Activated gamma-delta T cell treated with anti-CD3 and anti-CD28 coated beads, Interleukin-2, amount 50 U/mL, for 16 hours (primary cell): Measurements from ENCODE around the gene FIZ1.

ENCODE experiments used
- DNase-seq: peaks from one replicate; pipeline ENCODE4 v3.0.0-alpha.2; 2020; ENCODE audit warnings: low read depth

Gene FIZ1, protein sequence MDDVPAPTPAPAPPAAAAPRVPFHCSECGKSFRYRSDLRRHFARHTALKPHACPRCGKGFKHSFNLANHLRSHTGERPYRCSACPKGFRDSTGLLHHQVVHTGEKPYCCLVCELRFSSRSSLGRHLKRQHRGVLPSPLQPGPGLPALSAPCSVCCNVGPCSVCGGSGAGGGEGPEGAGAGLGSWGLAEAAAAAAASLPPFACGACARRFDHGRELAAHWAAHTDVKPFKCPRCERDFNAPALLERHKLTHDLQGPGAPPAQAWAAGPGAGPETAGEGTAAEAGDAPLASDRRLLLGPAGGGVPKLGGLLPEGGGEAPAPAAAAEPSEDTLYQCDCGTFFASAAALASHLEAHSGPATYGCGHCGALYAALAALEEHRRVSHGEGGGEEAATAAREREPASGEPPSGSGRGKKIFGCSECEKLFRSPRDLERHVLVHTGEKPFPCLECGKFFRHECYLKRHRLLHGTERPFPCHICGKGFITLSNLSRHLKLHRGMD

DNA sequence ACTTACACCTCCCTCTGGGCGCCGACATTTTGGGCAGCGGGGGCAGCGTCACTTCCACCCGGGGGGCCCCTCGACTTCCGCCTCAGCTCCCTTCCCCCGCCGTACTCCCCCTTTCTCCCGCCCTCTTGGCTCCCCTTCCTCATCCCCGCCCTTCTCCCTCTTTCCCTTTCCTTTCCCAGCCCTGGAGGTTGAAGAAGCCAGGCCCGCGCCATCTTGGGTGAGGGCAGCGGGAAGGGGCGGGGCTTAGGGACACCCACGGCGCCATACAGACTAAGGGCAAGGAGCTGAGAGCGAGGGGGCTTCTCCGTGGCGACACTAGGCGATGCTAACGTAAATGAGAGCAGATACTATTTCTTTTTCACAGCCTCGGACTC is at the start of gene FIZ1:
Gene FIZ1 (minus strand): TSS at position 50 of the 374 bp plus-strand sequence. CDS start 1,652 bp downstream, outside the sequence.
- peak; percentile 91 for DNase-seq

DNA sequence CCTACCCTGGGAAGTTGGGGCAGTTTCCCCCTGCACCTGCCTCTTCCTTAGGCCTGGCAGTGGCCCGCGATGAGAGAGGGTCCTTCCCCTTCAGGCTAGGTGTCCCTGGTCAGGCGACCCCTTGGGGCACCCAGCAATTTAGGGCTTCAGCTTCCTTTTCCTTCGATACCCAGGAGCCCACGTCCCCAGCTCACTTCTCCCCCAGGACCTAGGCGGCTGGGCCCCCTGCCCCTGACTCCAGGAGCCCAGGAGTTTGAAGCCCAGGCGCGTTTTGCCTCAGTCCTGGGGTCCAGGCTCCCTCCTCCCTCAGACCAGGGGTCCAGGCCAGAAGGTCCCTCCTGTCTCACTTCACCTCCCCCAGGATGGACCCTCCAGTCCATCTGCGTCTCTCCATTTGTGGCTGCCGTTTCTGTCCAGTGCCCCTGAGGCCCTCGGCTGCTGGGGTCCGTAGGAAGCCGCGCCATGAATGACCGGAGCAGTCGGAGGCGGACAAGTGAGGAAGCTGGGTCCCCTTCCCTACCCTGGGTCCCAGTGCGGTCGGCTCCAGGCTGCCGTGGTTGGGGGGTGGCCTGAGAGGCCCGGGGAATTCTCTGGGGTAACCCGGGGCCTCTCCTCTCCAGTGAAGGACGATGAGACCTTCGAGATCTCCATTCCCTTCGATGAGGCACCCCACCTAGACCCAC is 49.4 kb upstream of the FIZ1 start:
- DNase-seq = no peak

DNA sequence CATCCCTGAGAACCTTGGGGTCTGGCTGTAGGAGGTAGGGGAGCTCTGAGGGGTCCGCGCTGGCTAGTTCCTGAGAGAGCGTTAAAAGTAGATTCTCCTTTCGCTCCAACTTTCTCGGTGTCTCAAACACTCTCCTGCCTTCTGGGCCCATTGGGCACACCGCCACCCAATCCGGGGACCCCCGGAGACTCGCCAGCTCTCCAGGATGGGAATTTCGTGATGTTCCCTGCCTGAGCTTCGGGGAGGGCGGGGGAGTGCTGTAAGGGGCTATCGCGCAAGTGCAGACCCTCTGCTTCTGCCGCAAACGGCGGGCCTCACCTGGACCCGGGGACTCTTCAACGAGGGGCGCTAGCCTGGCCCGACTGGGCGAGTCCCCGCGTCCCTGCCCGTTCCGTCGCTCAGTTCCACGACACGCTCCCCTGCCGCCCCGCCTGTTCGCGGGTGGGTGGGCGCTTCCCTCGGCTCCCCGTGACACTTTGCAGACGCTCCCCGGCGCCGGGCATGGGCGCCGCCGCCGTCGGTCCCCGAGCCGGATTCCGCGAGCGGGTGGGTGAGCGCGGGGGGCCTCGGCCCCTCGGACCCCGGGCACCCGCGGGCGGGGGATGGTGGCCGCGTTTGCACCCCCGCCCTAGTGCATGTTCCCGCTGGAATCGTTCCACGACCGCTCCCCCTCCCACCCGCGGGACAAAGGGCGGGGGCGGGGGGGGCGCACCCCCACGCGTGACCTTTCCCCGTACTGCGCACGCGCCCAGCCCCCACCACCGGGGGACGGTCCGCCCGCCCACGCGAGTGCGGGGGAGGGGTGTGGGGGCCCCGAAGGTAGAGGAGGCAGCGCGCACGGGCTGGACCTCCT is 48.6 kb upstream of the FIZ1 start, which contains the start of gene CCDC106:
Gene CCDC106 (plus strand): TSS at position 481 of the 853 bp plus-strand sequence. CDS start 835 bp downstream, outside the sequence.
- DNase-seq = no peak

DNA sequence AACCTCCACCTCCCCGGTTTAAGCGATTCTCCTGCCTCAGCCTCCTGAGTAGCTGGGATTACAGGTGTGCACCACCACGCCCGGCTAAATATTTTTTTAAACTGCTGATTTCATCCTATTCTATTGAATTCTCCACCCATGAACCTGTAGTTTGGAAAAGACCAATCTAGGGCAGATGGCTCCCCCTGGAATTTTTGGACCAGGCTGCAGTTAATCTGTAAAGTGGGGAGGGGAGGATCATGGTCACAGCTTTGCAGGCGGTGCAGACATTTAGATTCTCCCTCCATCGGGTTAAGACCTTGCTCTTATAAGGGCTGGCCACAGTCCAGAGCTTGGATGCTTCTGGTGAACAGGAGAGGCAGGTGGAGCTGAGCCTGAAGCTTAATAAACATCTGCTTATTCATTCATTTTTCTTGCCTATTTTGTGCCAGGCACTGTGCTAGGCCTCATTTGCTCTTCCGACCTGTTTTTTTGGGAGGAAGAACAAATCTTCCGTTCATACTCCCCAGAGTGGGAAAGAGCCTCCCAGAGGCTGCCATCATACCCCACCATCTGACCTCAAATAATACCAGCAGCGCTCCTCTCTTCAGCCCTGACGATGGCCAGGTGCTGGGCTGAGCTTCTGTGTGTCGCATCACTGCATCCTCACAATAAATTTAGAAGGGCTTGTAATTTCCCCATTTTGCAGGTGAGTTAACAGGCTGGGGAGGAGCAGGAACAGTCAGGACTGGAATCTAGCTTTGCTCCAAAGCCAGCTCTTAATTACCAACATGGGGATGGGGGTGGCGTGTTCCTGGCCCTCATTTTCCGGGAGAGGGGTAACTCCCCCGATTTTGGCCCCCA is 47.8 kb upstream of the FIZ1 start:
- DNase-seq = no peak

DNA sequence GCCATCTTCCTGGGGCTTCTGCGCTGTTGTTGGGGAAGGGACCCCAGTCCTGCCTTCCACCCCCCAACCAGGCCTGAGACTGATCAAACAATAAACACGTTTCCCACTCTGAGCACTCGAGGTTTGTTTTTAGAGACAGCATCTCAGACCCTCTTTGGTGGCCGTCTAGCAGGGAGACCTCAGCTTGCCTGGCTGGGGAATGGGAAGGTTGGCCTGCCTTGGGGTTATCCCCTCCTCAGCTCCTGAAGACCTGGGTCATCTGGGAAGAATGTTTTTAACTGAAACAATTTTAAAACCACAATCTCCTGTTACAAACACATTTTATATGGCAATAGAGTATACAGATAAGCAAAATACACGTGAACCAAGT is 46.2 kb upstream of the FIZ1 start:
- no peak for DNase-seq

DNA sequence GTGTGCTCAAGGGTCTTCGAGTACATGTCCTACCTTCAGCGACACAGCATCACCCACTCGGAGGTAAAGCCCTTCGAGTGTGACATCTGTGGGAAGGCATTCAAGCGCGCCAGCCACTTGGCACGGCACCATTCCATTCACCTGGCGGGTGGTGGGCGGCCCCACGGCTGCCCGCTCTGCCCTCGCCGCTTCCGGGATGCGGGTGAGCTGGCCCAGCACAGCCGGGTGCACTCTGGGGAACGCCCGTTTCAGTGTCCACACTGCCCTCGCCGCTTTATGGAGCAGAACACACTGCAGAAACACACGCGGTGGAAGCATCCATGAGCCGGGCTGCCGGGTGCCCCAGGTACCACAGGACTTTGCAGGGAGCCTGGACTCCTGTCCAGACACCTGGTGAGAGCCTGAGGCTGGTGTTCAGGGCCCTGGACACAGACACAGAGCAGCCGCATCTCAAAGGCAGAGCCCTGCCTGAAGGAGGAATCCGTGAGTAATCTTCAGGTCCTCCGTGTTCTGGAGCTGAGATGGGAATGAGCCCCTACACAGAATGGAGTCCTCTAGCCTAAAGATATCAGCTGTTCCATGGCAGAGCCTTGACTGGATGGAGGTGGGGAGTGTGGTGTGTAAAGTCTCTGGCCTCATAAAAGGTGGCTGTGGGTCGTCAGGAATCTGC is 45.7 kb upstream of the FIZ1 start:
- no peak for DNase-seq

DNA sequence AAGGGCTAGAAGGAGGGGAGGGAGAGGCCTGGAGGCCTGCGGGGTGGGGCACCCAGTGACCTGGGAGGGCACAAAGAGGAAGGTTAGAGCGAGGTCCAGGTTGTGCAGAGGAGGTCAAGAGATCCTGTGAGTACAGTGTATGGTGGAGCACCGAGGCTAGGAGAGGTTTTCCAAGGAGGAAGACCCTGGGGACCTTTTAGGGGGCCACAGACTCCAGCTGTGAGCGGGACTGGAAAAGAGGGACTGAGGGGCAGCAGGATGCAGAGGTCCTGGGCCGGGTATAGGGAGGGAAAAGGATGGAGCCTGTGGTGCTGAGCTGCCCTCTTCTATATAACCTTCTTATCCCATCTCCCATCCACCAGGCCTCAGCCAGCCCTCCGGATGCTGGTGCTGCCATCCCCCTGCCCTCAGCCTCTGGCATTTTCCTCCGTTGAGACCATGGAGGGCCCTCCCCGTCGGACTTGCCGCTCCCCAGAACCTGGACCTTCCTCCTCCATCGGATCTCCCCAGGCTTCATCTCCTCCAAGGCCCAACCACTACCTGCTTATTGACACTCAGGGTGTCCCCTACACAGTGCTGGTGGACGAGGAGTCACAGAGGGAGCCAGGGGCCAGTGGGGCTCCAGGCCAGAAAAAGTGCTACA is 45.0 kb upstream of the FIZ1 start:
- DNase-seq = no peak

DNA sequence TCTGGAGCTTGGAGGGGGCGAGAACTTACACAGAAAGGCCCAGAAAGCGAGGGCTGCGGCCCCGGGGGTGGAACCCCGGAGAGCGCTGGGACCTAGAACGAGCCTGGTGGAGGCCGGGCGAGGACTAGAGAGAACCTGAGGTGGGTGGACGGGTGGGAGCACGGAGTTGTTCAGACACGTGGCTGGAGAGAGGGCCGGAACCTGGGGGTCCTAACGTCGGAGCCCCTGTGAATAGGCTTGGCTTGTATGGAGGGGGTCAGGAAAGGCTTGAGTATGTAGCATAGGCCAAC is 44.5 kb upstream of the FIZ1 start:
- DNase-seq = no peak

DNA sequence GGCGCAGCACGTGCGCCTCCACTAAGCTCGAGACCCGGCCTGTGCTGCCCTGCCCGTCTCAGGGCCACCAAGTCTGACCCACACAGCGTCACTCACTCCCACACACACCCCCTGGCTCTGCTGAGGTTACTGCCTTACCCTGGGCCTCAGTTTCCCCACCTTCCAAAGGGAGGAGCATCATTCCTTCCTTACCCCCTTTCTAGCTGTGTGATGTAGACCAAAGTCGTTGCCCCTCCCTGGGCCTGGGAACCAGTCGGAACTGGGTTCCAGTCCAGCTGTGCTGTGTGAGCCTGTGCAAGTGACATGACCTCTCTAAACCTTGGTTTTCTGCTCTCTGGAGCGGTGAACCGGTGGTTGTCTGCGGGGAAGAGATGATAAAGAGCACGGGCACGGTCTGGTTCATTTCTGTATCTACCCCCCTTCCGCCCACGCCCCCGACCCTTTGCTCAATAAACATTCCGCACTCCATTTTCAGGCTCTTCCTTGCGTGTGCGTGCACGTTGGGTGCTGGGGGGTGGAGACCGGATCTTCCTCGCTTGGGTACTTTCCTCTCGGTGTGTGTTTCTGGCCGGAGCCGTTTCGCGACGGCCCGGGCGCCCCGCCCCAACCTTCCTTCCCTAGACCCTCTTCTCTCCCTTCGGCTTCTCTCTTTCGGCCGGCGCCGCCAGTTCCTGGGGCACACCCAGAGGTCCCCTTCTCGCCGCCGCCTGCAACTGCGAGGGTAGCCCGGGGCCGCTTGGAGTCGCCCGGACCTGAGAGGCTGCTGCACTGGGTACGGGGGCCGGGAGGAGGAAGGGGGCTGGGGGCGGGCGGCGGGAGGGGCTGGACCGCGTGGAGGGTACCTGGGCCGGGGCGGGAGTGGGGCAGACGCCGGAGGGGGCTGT is 43.9 kb upstream of the FIZ1 start, which contains the start of gene ZNF581:
Gene ZNF581 (plus strand): TSS at position 647 of the 884 bp plus-strand sequence. CDS start 923 bp downstream, outside the sequence.
- peak; percentile 70 for DNase-seq

DNA sequence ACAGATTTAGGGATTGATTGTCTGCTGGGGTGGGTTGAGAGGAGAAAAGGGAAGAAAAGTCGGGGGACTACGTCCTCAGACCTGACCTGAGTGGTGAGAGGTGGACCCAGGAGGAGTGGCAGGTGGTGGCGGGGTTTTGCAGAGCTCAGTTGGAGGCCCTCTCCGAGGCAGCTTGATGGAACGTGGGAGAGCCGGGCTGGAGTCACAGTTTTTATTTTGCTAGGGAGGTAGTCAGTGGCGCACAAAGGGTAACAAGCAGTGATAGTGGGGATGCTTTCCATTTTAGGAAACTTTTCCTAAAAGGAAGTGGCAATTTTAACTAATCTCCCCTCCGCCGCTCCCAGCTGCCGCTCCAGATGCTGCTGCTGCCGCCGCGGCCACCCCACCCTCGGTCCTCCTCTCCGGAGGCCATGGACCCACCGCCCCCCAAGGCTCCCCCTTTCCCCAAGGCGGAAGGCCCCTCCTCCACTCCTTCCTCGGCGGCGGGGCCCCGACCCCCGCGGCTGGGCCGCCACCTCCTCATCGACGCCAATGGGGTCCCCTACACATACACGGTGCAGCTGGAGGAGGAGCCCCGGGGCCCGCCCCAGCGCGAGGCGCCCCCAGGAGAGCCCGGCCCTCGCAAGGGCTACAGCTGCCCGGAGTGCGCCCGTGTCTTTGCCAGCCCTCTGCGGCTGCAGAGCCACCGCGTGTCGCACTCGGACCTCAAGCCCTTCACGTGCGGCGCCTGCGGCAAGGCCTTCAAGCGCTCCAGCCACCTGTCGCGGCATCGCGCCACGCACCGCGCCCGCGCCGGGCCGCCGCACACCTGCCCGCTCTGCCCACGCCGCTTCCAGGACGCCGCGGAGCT is 43.1 kb upstream of the FIZ1 start:
- DNase-seq = no peak

DNA sequence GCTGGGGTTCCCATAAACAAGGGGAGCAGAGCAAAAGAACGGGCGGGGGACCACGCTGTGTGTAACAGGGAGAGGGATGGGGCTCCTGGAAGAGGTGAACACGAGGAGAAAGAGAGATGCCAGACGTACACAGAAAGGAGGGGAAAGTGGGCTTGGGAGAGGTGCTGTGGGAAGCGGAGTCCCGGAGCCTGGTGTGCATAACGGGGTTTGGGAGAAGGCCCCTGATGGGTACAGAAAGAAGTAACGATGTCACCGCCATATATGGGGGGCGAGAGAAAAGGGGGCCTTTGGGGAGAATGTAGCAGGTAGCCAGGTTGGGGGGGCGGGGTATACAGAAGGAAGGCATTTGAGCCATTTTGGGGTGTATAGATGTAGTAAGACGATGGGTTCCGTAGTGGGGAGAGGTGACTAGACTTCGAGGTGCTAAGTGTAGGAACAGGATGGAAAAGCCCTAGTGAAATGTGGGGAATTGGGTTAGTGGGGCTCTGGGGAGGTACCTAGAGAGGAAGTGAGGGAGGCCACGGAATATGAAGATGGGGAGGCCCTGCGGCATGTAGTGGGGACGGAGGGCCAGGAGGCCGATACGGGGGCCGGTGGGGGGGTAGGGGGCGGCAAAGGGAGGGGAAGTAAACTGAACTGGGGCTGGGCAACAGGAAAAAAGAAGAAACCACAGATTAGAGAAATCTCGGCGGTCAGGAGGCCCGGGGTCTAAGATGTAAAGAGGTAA is 42.3 kb upstream of the FIZ1 start:
- DNase-seq = no peak

DNA sequence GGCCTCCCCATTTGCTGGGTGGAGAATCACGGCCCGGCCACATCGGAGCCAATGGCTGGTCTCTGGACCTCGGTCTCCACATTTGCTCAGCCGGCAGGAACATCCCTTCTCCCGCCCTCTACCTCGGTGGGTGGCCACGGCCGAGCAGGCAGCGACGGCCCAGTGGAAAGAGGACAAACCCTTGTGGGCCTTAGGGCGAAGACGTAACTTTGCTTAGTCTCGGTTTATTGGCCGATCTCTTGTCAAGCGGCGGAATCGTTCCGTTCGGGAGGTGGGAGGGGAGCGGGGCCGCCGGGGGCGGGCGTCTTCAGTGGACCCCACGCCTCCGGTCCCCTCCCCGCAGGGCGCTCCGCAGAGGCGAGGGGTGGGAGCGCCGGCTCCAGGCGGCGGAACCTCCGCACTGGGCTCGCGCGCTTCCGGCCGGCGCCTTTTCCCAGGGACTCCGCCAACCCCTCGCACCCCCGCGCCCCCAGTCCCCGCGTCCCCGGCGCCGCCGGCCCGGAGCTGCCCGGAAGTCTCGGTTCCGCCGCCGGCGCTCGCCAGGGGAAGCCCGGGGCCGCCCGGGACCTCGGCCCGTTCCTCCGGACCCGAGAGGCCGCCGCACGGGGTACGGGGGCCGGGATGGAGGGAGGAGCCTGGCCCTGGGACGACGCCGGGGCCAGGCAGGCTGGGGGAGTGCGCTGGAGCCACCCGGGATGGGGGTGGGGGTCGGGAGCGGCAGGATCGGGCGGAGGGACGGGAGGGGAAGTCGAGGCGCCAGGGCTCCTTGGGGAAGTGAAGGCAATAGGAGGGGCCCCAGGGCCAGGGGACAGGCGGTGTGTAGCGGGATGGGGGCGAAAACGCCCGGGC is 41.5 kb upstream of the FIZ1 start, which contains the start of gene ZNF580:
Gene ZNF580 (plus strand): TSS at position 426 of the 849 bp plus-strand sequence. CDS start 1,507 bp downstream, outside the sequence.
- no peak for DNase-seq

DNA sequence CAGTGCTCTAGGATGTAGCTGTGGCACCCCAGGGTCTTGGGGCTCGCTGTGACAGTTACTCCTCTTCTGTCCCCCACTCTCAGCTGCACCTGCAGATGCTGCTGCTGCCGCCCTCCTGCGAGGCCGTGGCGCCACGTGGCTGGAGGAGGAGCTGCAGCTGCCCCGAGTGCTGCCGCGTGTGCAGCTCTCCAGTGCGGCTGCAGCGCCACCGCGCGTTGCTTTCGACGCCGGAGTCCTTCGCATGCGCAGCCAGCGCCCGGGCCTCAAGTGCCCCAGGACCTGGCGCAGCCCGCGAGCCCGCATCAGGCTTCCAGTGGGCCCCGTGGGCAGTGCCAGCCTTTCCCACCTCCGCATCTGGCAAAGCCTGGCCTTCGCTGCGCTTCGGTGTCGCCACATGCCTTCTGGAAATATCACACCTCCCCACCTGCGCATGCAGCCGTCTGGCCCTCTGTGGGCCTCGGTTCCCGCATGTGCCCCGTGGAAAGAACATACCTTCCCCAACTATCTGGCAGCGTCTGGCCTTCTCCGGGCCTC is 40.8 kb upstream of the FIZ1 start:
- DNase-seq = peak; percentile 53

DNA sequence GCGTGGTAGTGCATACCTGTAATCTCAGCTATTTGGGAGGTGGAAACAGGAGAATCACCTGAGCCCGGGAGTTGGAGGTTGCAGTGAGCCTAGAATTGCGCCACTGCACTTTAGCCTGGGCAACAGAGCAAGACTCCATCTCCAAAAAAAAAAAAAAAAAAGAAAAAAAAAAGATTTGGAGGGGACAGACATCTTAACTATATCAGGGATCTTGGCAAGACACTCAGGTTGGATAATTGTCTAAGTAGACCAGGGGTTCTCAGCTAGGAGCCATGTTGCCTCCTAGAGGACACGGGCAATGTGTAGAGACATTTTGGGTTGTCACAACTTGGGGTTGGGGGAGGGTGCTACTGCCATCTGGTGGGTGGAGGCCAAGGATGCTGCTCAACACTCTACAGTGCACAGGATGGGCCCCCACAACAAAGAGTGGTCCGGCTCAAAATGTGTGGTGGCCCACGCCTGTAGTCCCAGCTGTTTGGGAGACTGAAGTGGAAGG is 39.6 kb upstream of the FIZ1 start:
- no peak for DNase-seq

DNA sequence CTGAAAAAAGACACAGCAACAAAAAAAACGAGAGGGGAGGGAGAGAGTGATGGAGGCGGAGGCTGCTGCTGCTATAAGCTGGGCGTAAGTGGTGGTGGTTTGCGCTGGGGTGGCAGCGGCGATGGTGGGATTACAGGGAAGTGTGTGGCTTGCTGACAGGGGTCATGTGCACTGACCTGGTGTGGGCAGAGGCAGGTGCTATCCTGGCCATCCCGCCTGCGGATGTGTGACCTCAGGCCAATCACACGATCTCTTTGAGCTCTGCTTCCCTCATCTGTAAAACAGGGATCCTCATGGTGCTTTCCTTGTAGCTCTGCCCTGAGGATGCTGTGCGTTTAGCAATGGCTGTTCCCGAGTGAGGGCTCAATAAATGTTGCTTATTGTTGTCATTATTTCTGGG is 38.2 kb upstream of the FIZ1 start:
- DNase-seq = no peak

DNA sequence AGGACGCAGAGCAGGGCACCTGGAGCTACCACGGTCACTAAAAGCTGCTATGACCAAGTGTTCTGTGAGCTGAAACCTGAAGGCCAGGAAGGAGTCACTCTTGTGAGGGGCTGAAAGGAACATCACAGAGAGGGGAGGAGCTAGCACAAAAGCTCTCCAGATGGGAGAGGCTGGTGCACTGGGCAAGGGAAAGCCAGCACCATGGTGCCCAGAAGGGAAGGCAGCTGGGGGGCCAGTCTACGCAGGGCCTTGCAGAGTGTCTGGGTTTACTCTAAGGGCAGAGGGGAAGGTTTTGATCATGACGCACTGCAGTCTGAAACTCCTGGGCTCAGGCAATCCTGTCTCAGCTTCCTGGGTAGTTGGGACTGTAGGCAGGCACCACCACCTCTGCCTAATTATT is 37.4 kb upstream of the FIZ1 start:
- DNase-seq = no peak
